Loucy (cell line): ENCODE data around the gene ADCY4.
A peak's percentile ranks its signal among the peaks of the same experiment; 100 is the strongest.

Source experiments
- EZH2phosphoT487 ChIP-seq: fragments of 200-600 bp; IDR thresholded peaks from 2 replicates; pipeline ENCODE4 v1.6.1; 2018; ENCODE audit warnings: antibody characterized with exemption, mild to moderate bottlenecking, moderate library complexity, borderline replicate concordance
- TF ChIP-seq, protein P1 (sequence below): fragments of 200-600 bp; sonication (generic); conservative IDR thresholded peaks from 2 replicates; pipeline ENCODE4 v1.5.1; 2014; ENCODE audit warnings: mild to moderate bottlenecking, antibody characterized with exemption, low read length

DNA sequence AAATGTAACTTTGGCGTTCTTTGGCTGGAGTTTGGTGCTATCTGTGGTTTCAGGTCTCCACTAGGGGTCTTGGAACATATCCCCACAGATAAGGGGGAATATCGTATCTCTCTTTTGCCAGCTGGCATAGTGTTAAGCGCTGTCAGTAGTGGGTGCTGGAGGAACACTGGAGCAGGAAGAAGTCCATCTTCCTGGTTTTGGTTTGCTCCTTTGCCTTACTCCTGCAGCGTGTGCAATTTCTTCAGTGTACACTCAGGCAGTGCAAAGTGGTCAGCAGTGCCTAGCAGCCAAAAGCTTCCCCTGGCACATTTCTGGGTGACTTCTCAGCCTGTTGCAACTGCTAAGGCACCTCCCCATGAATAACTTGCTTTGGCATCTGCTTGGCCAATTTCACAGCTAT is 16.6 kb upstream of the ADCY4 start:
- TF ChIP-seq, protein P1, sequence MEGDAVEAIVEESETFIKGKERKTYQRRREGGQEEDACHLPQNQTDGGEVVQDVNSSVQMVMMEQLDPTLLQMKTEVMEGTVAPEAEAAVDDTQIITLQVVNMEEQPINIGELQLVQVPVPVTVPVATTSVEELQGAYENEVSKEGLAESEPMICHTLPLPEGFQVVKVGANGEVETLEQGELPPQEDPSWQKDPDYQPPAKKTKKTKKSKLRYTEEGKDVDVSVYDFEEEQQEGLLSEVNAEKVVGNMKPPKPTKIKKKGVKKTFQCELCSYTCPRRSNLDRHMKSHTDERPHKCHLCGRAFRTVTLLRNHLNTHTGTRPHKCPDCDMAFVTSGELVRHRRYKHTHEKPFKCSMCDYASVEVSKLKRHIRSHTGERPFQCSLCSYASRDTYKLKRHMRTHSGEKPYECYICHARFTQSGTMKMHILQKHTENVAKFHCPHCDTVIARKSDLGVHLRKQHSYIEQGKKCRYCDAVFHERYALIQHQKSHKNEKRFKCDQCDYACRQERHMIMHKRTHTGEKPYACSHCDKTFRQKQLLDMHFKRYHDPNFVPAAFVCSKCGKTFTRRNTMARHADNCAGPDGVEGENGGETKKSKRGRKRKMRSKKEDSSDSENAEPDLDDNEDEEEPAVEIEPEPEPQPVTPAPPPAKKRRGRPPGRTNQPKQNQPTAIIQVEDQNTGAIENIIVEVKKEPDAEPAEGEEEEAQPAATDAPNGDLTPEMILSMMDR: 0 out of 2 replicates have a peak, but pooled peaks have one; percentile 23
- no peak for TF ChIP-seq EZH2phosphoT487
